HFFc6 (cell line): ENCODE data around the gene PKN1. TPM values are rescaled to one million over a fixed set of nuclear protein-coding genes. Genes with fewer than 3 reads are reported as not detected.

Source experiments
- DNase-seq: peaks from one replicate; pipeline ENCODE4 v3.0.0-alpha.2; 2018
- H3K27ac Mint-ChIP-seq: 2 replicates; pipeline ENCODE4 v1.8.0; 2020; ENCODE audit warnings: mild to moderate bottlenecking, mixed read lengths
- H3K27me3 Mint-ChIP-seq: 2 replicates; pipeline ENCODE4 v1.8.0; 2021; ENCODE audit warnings: mild to moderate bottlenecking, moderate library complexity, mixed read lengths; ENCODE audit not compliant: insufficient read depth
- H3K36me3 Mint-ChIP-seq: 2 replicates; pipeline ENCODE4 v1.8.0; 2021; ENCODE audit warnings: low read depth, mixed read lengths
- H3K4me1 Mint-ChIP-seq: 2 replicates; pipeline ENCODE4 v1.8.0; 2020; ENCODE audit warnings: low read depth, mixed read lengths
- H3K4me3 Mint-ChIP-seq: 2 replicates; pipeline ENCODE4 v1.8.0; 2020; ENCODE audit warnings: mild to moderate bottlenecking, moderate library complexity, mixed read lengths
- H3K9me3 Mint-ChIP-seq: 2 replicates; pipeline ENCODE4 v1.8.0; 2020; ENCODE audit warnings: mild to moderate bottlenecking, mixed read lengths
- CTCF ChIP-seq: fragments of 200-600 bp; sonication (generic); IDR thresholded peaks from 2 replicates; pipeline ENCODE4 v1.5.0; 2021; ENCODE audit warnings: antibody characterized with exemption, mild to moderate bottlenecking
- total RNA-seq, 6 experiments: library from RNA; stranded (reverse); fragmentation: NEBNext Ultra II Directional; extraction: Animal tissue kit (Norgen Biotek cat#: 25700); gene quantifications; 2 replicates in 1 of 6; 3 replicates in 5 of 6; pipeline ENCODE4 v1.2.3, GENCODE V29; 2021

Gene PKN1
- total RNA-seq, 6 experiments from 2014 or later = 132 to 173 (median 149) TPM

- no peak for TF ChIP-seq CTCF
- peaks cover 17% of the 10 kb centered on the region for H3K27me3 Mint-ChIP-seq
- no peak overlapping the region for H3K27ac Mint-ChIP-seq
- no peaks in the 10 kb centered on the region for H3K9me3 Mint-ChIP-seq
- H3K36me3 Mint-ChIP-seq = peaks cover 8% of the 10 kb centered on the region
- no peak for DNase-seq
- H3K4me1 Mint-ChIP-seq = peaks cover 29% of the 10 kb centered on the region
- H3K4me3 Mint-ChIP-seq = no peak overlapping the region
These were observed 44.5 kb downstream of the PKN1 start for GRCh38 chr19:14477418-14478112.

DNA sequence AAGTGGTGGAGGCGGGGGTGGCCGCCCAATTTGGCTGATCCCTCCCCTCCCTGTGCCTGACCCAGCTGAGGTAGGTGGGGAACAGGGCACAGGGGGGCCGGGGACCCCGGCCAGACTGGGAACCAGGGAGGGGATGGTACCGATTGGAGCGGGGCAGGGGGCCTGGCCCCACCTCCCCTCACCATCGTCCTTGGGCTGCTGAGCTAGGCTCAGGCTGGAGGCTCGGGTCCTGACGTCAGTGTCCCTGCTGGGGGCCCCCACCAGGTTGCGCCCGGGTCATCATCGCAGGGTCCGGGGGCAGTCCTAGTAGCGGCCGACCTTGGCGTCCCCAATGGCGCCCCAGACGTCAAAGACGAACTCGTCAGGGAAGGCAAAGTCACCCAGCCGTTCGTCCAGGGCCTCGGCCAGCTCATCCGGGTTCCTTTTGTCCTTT lies 45.0 kb downstream of the PKN1 start:
- no peak for TF ChIP-seq CTCF
- H3K9me3 Mint-ChIP-seq = no peaks in the 10 kb centered on the region
- DNase-seq = no peak
- H3K36me3 Mint-ChIP-seq = peaks cover 8% of the 10 kb centered on the region
- peaks cover 29% of the 10 kb centered on the region for H3K4me1 Mint-ChIP-seq
- no peak overlapping the region for H3K4me3 Mint-ChIP-seq
- H3K27ac Mint-ChIP-seq = no peak overlapping the region
- peaks cover 14% of the 10 kb centered on the region for H3K27me3 Mint-ChIP-seq

DNA sequence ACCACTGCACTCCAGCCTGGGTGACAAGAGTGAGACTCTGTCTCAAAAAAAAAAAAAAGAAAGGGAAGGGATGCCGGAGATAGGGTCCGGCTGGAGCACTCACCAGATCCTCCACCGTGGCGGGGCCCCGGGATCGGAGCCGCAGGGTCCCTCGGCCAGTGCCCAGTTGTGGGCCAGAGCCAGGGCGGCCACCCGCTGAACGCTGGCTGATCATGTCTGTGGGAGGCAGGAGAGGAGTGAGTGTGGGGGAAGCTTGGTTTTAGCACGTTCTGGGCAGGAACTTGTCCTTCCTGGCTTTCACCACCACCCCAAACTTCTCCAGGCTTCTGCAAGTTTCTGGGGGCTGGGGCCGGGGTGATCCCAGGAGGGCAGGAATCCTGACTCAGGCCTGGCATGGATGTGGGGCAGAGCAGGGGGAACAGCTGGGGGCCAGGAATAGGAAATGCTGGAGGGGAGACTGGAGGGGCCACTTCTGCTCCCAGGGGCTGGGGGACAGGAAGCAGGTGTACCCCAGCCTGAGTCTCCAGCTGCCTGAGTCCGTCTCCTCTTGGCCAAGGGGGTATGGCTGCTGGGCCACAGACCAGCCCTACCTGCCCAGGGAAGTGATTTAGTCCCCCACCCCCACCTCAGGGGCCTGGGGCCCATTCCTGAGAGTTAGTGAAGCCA lies 46.3 kb downstream of the PKN1 start:
- no peaks in the 10 kb centered on the region for H3K9me3 Mint-ChIP-seq
- peaks cover 26% of the 10 kb centered on the region for H3K4me1 Mint-ChIP-seq
- H3K27ac Mint-ChIP-seq = no peak overlapping the region
- TF ChIP-seq CTCF = no peak
- no peak for DNase-seq
- peaks cover 12% of the 10 kb centered on the region for H3K36me3 Mint-ChIP-seq
- H3K27me3 Mint-ChIP-seq = peaks cover 9% of the 10 kb centered on the region
- no peak overlapping the region for H3K4me3 Mint-ChIP-seq

DNA sequence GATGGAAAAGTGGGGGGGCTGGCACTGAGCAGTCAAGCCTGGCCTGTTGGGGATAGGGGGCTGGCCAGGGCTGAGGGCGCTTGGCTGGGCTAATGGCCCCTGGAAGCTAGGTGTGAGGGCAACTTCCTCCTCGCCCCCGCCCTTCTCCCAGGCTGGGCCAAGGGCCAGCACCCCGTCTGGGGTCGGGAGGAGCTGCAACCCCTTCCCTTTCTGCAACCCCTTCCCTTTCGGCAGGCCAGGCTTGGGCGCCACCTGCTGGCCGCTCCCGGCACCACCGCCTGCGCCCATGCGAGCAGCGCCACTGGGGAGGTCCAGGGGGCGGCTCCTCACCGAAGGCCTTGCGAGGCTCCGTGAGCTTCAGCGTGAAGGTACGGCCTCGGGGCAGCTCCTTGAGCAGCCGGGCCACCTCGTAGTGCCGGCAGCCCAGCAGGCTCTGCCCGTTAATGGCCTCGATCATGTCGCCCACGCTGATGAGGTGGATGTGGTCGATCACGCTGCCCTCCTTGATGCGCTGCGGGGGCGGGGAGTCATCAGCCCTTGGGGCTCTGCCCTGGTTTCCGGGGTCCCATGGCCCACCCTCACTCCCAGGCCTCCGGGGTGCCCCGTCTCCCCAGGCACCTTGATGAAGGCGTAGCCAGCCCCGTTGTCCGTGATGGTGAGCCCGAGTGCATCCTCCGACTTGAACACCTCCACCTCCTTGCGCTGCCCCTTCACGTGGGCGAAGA lies 47.0 kb downstream of the PKN1 start:
- H3K4me1 Mint-ChIP-seq = peaks cover 21% of the 10 kb centered on the region
- H3K9me3 Mint-ChIP-seq = no peaks in the 10 kb centered on the region
- TF ChIP-seq CTCF = peak; percentile 94
- peaks cover 12% of the 10 kb centered on the region for H3K36me3 Mint-ChIP-seq
- no peak overlapping the region for H3K4me3 Mint-ChIP-seq
- DNase-seq = no peak
- peaks cover 4% of the 10 kb centered on the region for H3K27me3 Mint-ChIP-seq
- H3K27ac Mint-ChIP-seq = no peak overlapping the region; the same call in 1 of the 2 replicates

- Mint-ChIP-seq H3K27ac (no peak overlapping the region; the same call in 1 of the 2 replicates), H3K27me3 (peaks cover 4% of the 10 kb centered on the region), H3K4me3 (no peak overlapping the region), H3K9me3 (no peaks in the 10 kb centered on the region), H3K36me3 (peaks cover 12% of the 10 kb centered on the region), H3K4me1 (peaks cover 17% of the 10 kb centered on the region)
- TF ChIP-seq CTCF = no peak
- DNase-seq = no peak
These were observed 47.6 kb downstream of the PKN1 start for GRCh38 chr19:14480700-14481079.
